KMS-11 (cell line): ENCODE results near the gene SLC24A3.

Source experiments
- H2AFZ ChIP-seq: fragments of 200-600 bp; sonication (generic); 2 replicates; pipeline ENCODE4 v1.6.1; 2016; ENCODE audit warnings: antibody characterized with exemption, mixed run types, low read depth
- H3K27ac ChIP-seq: fragments of 200-600 bp; sonication (generic); 2 replicates; pipeline ENCODE4 v1.6.1; 2016; ENCODE audit warnings: mild to moderate bottlenecking, mixed run types
- H3K27me3 ChIP-seq: fragments of 200-600 bp; sonication (generic); 2 replicates; pipeline ENCODE4 v1.6.1; 2017; ENCODE audit warnings: mild to moderate bottlenecking, low read depth, mixed run types, moderate library complexity; ENCODE audit not compliant: insufficient read depth
- H3K36me3 ChIP-seq: fragments of 200-600 bp; sonication (generic); 2 replicates; pipeline ENCODE4 v1.6.1; 2017; ENCODE audit warnings: mild to moderate bottlenecking, mixed run types; ENCODE audit not compliant: insufficient read depth
- H3K4me1 ChIP-seq: fragments of 200-600 bp; sonication (generic); 2 replicates; pipeline ENCODE4 v1.6.1; 2016; ENCODE audit warnings: mild to moderate bottlenecking, low read depth, mixed run types; ENCODE audit not compliant: poor library complexity, severe bottlenecking
- H3K4me2 ChIP-seq: fragments of 200-600 bp; sonication (generic); 2 replicates; pipeline ENCODE4 v1.7.0; 2016; ENCODE audit warnings: mild to moderate bottlenecking, mixed run types
- H3K4me3 ChIP-seq: fragments of 200-600 bp; sonication (generic); IDR thresholded peaks from 2 replicates; pipeline ENCODE4 v1.6.1; 2017; ENCODE audit warnings: low read depth, low read length, mixed read lengths; ENCODE audit not compliant: insufficient read depth
- H3K79me2 ChIP-seq: fragments of 200-600 bp; sonication (generic); 2 replicates; pipeline ENCODE4 v1.6.1; 2016; ENCODE audit warnings: low read depth, mixed run types; ENCODE audit not compliant: insufficient read depth
- H3K9ac ChIP-seq: fragments of 200-600 bp; sonication (generic); 2 replicates; pipeline ENCODE4 v1.6.1; 2016; ENCODE audit warnings: mild to moderate bottlenecking, mixed run types
- H4K20me1 ChIP-seq: fragments of 200-600 bp; sonication (generic); 2 replicates; pipeline ENCODE4 v1.6.1; 2016; ENCODE audit warnings: mild to moderate bottlenecking, mixed run types; ENCODE audit not compliant: insufficient read depth
- CTCF ChIP-seq: fragments of 200-600 bp; sonication (generic); conservative IDR thresholded peaks from 2 replicates; pipeline ENCODE4 v1.6.1; 2017; ENCODE audit warnings: low read depth, mild to moderate bottlenecking, antibody characterized with exemption, low read length, moderate library complexity, mixed read lengths

SLC24A3 gene

GRCh38 chr20:19487420-19487819, 275.0 kb downstream of the SLC24A3 start:
- no peaks in the 10 kb centered on the region for H3K36me3 ChIP-seq
- H4K20me1 ChIP-seq: no peaks in the 10 kb centered on the region
- H3K4me1 ChIP-seq: no peaks in the 10 kb centered on the region
- H2AFZ ChIP-seq: no peak overlapping the region
- TF ChIP-seq CTCF: no peak
- H3K4me3 ChIP-seq: no peak overlapping the region
- no peak overlapping the region for H3K27ac ChIP-seq
- no peaks in the 10 kb centered on the region for H3K79me2 ChIP-seq
- H3K9ac ChIP-seq: no peak overlapping the region
- no peaks in the 10 kb centered on the region for H3K27me3 ChIP-seq
- no peak overlapping the region for H3K4me2 ChIP-seq

GRCh38 chr20:19491241-19491640, 278.8 kb downstream of the SLC24A3 start:
- no peaks in the 10 kb centered on the region for H4K20me1 ChIP-seq
- no peaks in the 10 kb centered on the region for H3K27me3 ChIP-seq
- no peak overlapping the region for H2AFZ ChIP-seq
- no peaks in the 10 kb centered on the region for H3K36me3 ChIP-seq
- TF ChIP-seq CTCF: no peak
- H3K4me2 ChIP-seq: no peak overlapping the region
- no peaks in the 10 kb centered on the region for H3K4me1 ChIP-seq
- H3K27ac ChIP-seq: no peak overlapping the region
- no peak overlapping the region for H3K4me3 ChIP-seq
- no peak overlapping the region for H3K9ac ChIP-seq
- no peaks in the 10 kb centered on the region for H3K79me2 ChIP-seq

- no peak for TF ChIP-seq CTCF
- Histone ChIP-seq H3K4me2 (no peak overlapping the region), H3K27me3 (no peaks in the 10 kb centered on the region), H3K27ac (no peak overlapping the region), H3K4me1 (no peaks in the 10 kb centered on the region), H2AFZ (no peak overlapping the region), H3K36me3 (no peaks in the 10 kb centered on the region), H4K20me1 (no peaks in the 10 kb centered on the region), H3K79me2 (no peaks in the 10 kb centered on the region), H3K4me3 (no peak overlapping the region), H3K9ac (no peak overlapping the region)
Observed at GRCh38 chr20:19492116-19492515, 279.7 kb downstream of the SLC24A3 start.

GRCh38 chr20:19492687-19493336, 280.4 kb downstream of the SLC24A3 start:
- no peak overlapping the region for H2AFZ ChIP-seq
- H3K79me2 ChIP-seq: no peaks in the 10 kb centered on the region
- no peaks in the 10 kb centered on the region for H3K36me3 ChIP-seq
- no peak for TF ChIP-seq CTCF
- H3K9ac ChIP-seq: no peak overlapping the region
- H3K4me2 ChIP-seq: no peak overlapping the region
- no peak overlapping the region for H3K27ac ChIP-seq
- H4K20me1 ChIP-seq: no peaks in the 10 kb centered on the region
- H3K27me3 ChIP-seq: no peaks in the 10 kb centered on the region
- no peaks in the 10 kb centered on the region for H3K4me1 ChIP-seq
- H3K4me3 ChIP-seq: no peak overlapping the region
